ENCODE results near the gene TRAF3IP3. TPM values are rescaled to one million over a fixed set of nuclear protein-coding genes. Genes with fewer than 3 reads are reported as not detected.
A peak's percentile ranks its signal among the peaks of the same experiment; 100 is the strongest.

The TRAF3IP3 gene
- total RNA-seq, 2 donors from 2014 or later: 3.6 to 4.7 TPM

DNA sequence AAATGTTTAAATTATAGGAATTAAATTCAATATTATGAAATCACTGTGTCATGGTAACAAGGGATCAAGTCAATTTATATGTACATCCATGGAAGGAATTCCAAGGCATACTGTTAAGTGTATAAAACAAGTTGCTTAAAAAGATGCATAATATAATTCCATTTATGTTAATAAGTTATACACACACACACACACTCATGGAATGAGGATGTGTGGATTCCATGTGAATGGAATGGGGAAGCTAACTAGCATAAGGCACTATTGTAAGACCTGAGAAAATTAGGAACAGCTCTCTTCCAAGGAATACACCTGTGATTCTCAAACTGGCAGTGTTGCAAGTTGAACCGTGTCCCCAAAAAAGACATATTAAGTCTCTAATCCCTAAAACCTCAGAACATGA, 17.6 kb upstream of the TRAF3IP3 start:
- H3K9me3 ChIP-seq: no peaks in the 10 kb centered on the region
- no peak overlapping the region for H3K4me3 ChIP-seq
- WGBS, 2 donors: 82 to 87% methylated on average over 1 of the region's 1 CpG
- DNase-seq (no peak), ATAC-seq (no peak)
- TF ChIP-seq, protein P1, sequence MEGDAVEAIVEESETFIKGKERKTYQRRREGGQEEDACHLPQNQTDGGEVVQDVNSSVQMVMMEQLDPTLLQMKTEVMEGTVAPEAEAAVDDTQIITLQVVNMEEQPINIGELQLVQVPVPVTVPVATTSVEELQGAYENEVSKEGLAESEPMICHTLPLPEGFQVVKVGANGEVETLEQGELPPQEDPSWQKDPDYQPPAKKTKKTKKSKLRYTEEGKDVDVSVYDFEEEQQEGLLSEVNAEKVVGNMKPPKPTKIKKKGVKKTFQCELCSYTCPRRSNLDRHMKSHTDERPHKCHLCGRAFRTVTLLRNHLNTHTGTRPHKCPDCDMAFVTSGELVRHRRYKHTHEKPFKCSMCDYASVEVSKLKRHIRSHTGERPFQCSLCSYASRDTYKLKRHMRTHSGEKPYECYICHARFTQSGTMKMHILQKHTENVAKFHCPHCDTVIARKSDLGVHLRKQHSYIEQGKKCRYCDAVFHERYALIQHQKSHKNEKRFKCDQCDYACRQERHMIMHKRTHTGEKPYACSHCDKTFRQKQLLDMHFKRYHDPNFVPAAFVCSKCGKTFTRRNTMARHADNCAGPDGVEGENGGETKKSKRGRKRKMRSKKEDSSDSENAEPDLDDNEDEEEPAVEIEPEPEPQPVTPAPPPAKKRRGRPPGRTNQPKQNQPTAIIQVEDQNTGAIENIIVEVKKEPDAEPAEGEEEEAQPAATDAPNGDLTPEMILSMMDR (IDR thresholded peaks at IDR 0.05): no peak
- TF ChIP-seq POLR2A (IDR thresholded peaks at IDR 0.05): no peak
- no peaks in the 10 kb centered on the region for H3K36me3 ChIP-seq (replicated peaks in 1 of 2; ENCODE audit: insufficient read depth in 1 of 2, low read depth in 2 of 2)
- no peak overlapping the region for H3K27ac ChIP-seq
- intact Hi-C loops (cut with DNase I): no loop called here
- H3K4me1 ChIP-seq: peaks cover 21% of the 10 kb centered on the region
- no peaks in the 10 kb centered on the region for H3K27me3 ChIP-seq

DNA sequence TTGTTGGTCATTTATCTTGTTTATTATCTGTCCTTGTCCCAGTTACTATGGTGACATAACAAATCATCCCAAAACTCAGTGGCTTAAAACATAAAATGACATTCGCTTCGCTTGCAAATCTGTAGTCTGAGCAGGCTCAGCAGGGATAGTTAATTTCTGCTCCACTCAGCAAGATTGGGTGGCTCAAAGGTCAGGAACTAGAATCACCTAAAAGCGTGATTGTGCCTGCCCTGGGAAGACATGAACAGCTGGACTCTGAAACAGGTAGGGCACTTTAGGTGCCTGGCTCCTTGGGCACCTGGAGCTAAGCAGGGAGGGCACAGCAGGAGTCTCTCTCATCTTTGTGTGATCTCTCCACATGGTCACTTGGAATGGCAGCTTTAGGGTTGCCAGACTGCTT, 14.7 kb upstream of the TRAF3IP3 start:
- intact Hi-C loops (cut with DNase I): no loop called here
- H3K27ac ChIP-seq: peak overlapping the region in 2 of 4 donors; percentile 57 to 59

DNA sequence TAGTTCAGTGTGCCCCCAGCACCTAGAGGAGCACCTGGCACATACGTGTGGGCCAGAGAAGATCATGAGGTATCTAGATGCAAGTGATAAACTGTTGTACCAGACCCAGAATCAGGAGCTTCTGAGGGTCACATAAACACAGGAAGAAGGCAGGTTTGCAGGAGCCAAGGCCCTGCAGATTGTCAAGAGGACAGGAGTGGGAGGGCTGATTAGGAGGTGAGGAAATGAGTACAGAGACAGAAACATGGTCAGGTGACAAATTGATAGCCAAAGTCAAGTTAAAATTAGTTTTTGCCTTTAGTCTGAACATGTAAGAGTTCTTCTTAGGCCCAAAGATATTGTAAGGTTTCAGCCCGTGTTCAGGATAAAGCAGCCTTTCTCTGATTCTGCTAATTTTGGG, 14.0 kb upstream of the TRAF3IP3 start:
- H3K4me3 ChIP-seq: no peak overlapping the region
- H3K4me1 ChIP-seq: peaks cover 25% of the 10 kb centered on the region
- TF ChIP-seq, protein P1 (IDR thresholded peaks at IDR 0.05): no peak
- no peak for TF ChIP-seq POLR2A (IDR thresholded peaks at IDR 0.05)
- intact Hi-C loops (cut with DNase I): no loop called here
- H3K9me3 ChIP-seq: no peaks in the 10 kb centered on the region
- peak overlapping the region in 3 of 4 donors; percentile 5 to 59 (median 57) for H3K27ac ChIP-seq
- no peaks in the 10 kb centered on the region for H3K27me3 ChIP-seq
- no peak for ATAC-seq
- DNase-seq: no peak
- WGBS, 2 donors: 38 to 49% methylated on average over 2 of the region's 2 CpGs
- no peaks in the 10 kb centered on the region for H3K36me3 ChIP-seq (replicated peaks in 1 of 2; ENCODE audit: insufficient read depth in 1 of 2, low read depth in 2 of 2)

More for the DNA sequence above, 14.7 kb upstream of the TRAF3IP3 start:
- Histone ChIP-seq H3K9me3 (no peaks in the 10 kb centered on the region), H3K36me3 (replicated peaks in 1 of 2; ENCODE audit: insufficient read depth in 1 of 2, low read depth in 2 of 2) (no peaks in the 10 kb centered on the region), H3K27me3 (no peaks in the 10 kb centered on the region), H3K4me1 (peaks cover 25% of the 10 kb centered on the region), H3K4me3 (no peak overlapping the region)
- ATAC-seq (no peak), DNase-seq (no peak)
- TF ChIP-seq, protein P1 (IDR thresholded peaks at IDR 0.05): no peak
- no peak for TF ChIP-seq POLR2A (IDR thresholded peaks at IDR 0.05)
- 69 to 72% methylated on average over 3 of the region's 3 CpGs for WGBS, 2 donors

DNA sequence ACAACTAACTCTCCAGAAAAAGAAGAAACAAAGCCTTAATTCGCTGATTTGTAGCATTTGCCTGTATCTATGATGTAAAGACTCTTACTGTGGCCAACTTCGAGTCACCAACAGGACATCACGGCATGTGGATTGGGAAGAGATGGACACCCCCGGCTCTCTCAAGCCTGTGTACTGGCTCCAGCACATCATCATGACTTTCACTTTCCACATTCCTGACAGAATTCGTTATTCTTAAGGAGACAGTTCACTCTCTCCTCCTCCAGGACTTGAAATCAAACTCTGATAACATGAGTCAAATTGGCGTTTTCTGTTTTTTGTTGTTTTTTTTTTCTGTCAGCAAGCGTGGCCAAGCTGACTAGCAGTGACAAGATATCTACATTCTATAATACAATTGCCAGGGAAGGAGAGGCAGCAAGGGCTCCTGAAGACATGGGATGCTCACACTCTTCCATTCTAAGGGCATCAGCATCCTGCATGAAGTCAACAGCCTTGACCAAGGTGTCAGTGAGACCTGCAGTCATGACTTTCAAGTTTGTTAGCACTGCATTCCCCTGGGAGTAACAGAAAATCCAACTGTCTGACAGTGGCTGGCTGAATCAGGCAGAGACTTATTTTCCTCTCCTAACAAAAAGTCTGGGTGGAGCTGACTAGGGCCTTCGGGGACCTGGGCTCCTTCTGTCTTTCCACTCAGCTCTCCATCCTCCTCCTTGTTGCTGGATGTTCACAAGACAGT, 13.3 kb upstream of the TRAF3IP3 start:
- Histone ChIP-seq H3K4me1 (peaks cover 29% of the 10 kb centered on the region), H3K27me3 (no peaks in the 10 kb centered on the region), H3K9me3 (no peaks in the 10 kb centered on the region), H3K36me3 (replicated peaks in 1 of 2; ENCODE audit: insufficient read depth in 1 of 2, low read depth in 2 of 2) (no peaks in the 10 kb centered on the region), H3K27ac (peak overlapping the region in 3 of 4 donors; percentile 5 to 59 (median 57)), H3K4me3 (no peak overlapping the region)
- DNase-seq (no peak), ATAC-seq (peak; percentile 59)
- no peak for TF ChIP-seq POLR2A (IDR thresholded peaks at IDR 0.05)
- TF ChIP-seq, protein P1 (IDR thresholded peaks at IDR 0.05): no peak
- 41 to 42% methylated on average over 8 of the region's 8 CpGs for WGBS, 2 donors
- intact Hi-C loops (cut with DNase I): no loop called here

DNA sequence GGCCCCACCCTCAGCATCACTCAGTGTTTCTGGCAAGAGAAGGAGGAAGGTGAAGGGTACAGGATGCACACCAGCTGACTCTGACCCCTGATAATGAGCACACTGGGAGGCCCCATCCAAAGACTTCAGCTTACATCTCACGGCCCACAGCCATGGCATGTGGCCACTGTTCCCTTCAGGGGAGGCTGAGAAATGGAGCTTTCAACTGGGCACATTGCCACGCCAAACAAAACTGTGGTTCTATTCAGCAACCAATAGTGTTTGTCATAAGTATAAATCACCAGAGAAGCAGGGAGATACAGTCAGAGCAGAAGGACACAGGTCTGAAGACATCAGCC, 12.7 kb upstream of the TRAF3IP3 start:
- Histone ChIP-seq H3K27ac (peak overlapping the region in 3 of 4 donors; percentile 31 to 59 (median 57)), H3K4me1 (peaks cover 33% of the 10 kb centered on the region), H3K9me3 (no peaks in the 10 kb centered on the region), H3K4me3 (no peak overlapping the region), H3K27me3 (no peaks in the 10 kb centered on the region), H3K36me3 (replicated peaks in 1 of 2; ENCODE audit: insufficient read depth in 1 of 2, low read depth in 2 of 2) (no peaks in the 10 kb centered on the region)
- ATAC-seq (no peak), DNase-seq (peak; percentile 22 to 57 (median 53))
- 29 to 30% methylated on average over 1 to 2 of the region's 2 CpGs for WGBS, 2 donors
- intact Hi-C loops (cut with DNase I): no loop called here
- TF ChIP-seq, protein P1 (IDR thresholded peaks at IDR 0.05): no peak
- TF ChIP-seq POLR2A (IDR thresholded peaks at IDR 0.05): no peak

Data from body of pancreas (tissue), 4 donors.